ENCODE data around the gene TNS1.
A peak's percentile ranks its signal among the peaks of the same experiment; 100 is the strongest.

TNS1 gene

DNA sequence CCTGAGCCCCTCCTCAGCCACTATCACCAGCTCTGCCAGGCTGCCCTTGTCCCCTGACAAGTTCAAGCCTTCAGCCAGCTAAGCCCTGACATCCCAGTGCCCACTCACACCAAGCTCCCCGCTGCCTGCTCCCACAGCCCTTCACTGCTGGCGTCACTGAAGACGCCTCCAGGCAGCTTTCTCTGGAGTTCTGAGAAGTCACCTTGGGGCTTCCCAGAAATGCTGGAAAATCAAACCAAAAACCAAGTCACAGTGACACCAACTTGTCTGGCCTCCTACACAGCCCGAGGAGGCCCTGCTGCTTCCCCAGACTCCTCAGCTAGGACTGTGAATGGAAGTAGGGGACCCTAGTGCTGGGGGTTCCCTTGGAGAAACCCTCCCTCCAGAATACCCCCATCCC, 2.2 kb upstream of the TNS1 start:
- DNase-seq (ENCODE audit: low spot score in 2 of 2): no peak
- in situ Hi-C loops (cut with MboI; ENCODE audit: low sequenced_read_pairs): no loop called here
- Histone ChIP-seq H3K4me3 (no peak overlapping the region), H3K9me3 (no peaks in the 10 kb centered on the region), H3K4me1 (no peaks in the 10 kb centered on the region), H3K27me3 (ENCODE audit: low read depth) (0 out of 2 replicates have a peak, but pooled peaks cover 3% of the 10 kb centered on the region), H3K36me3 (replicated peaks) (no peaks in the 10 kb centered on the region)

GRCh38 chr2:218003981-218004419, 1.2 kb upstream of the TNS1 start:
- H3K36me3 ChIP-seq (replicated peaks): no peaks in the 10 kb centered on the region
- H3K4me1 ChIP-seq: no peaks in the 10 kb centered on the region
- H3K27me3 ChIP-seq (ENCODE audit: low read depth): 0 out of 2 replicates have a peak, but pooled peaks cover 2% of the 10 kb centered on the region
- in situ Hi-C loops (cut with MboI; ENCODE audit: low sequenced_read_pairs): no loop called here
- H3K4me3 ChIP-seq: no peak overlapping the region
- H3K9me3 ChIP-seq: no peaks in the 10 kb centered on the region
- DNase-seq (ENCODE audit: low spot score in 2 of 2): no peak

- no peaks in the 10 kb centered on the region for H3K36me3 ChIP-seq (replicated peaks)
- DNase-seq (ENCODE audit: low spot score in 2 of 2): no peak
- no peak overlapping the region for H3K4me3 ChIP-seq
- H3K4me1 ChIP-seq: no peaks in the 10 kb centered on the region
- in situ Hi-C loops (cut with MboI; ENCODE audit: low sequenced_read_pairs): no loop called here
- H3K27me3 ChIP-seq (ENCODE audit: low read depth): no peaks in the 10 kb centered on the region
- H3K9me3 ChIP-seq: no peaks in the 10 kb centered on the region
These were observed 618 bp upstream of the TNS1 start for GRCh38 chr2:218003281-218003944.

GRCh38 chr2:218002143-218002844, 501 bp downstream of the TNS1 start:
- H3K4me3 ChIP-seq: no peak overlapping the region
- in situ Hi-C loops (cut with MboI; ENCODE audit: low sequenced_read_pairs): no loop called here

DNA sequence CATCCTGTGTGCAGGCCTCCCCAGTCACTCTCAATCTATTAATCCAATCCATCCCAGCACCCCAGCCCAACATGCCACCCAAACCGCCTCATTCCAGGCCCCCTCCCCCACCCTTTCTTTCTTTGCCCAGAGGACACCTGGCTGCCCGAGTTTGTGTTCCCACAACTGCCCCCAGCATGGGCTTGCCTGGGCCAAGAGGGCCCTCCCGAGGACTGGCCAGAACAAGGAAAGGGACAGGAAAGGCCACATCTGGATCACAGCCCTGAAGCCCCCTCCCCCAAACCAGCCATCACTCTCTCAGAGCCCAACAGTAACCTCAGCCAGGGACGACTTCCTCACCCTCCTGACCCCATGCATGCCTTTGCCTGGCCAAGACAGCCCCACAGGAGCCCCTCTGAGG, 1.2 kb downstream of the TNS1 start:
- Histone ChIP-seq H3K4me3 (no peak overlapping the region), H3K4me1 (no peaks in the 10 kb centered on the region), H3K27me3 (ENCODE audit: low read depth) (no peaks in the 10 kb centered on the region), H3K9me3 (no peaks in the 10 kb centered on the region), H3K36me3 (replicated peaks) (no peaks in the 10 kb centered on the region)
- in situ Hi-C loops (cut with MboI; ENCODE audit: low sequenced_read_pairs): no loop called here
- DNase-seq (ENCODE audit: low spot score in 2 of 2): no peak

More at GRCh38 chr2:218002143-218002844, 501 bp downstream of the TNS1 start:
- Histone ChIP-seq H3K4me1 (no peaks in the 10 kb centered on the region), H3K36me3 (replicated peaks) (no peaks in the 10 kb centered on the region), H3K9me3 (no peaks in the 10 kb centered on the region), H3K27me3 (ENCODE audit: low read depth) (no peaks in the 10 kb centered on the region)
- no peak for DNase-seq (ENCODE audit: low spot score in 2 of 2)

DNA sequence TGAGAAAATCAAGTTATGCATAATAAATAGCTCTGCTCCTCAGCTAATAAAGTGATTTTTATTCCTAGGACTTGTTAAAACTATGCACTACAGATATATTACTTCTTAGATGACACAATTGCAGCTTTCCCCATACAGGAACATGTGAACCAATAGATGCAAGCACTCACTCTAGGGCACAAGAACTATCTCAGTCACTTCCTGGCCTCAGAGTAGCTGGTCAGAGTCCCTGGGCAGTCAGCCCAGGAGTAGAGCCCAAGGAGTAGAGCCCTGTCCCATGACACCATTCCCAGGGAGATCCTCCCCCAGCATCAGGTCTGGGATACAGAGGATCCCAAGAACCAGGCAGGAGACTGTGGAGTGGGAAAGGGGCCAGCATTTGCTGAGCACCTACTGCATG, 2.7 kb downstream of the TNS1 start:
- no peaks in the 10 kb centered on the region for H3K36me3 ChIP-seq (replicated peaks)
- H3K4me3 ChIP-seq: no peak overlapping the region
- no peaks in the 10 kb centered on the region for H3K4me1 ChIP-seq
- no peaks in the 10 kb centered on the region for H3K9me3 ChIP-seq
- in situ Hi-C loops (cut with MboI; ENCODE audit: low sequenced_read_pairs): no loop called here
- DNase-seq (ENCODE audit: low spot score in 2 of 2): no peak
- no peaks in the 10 kb centered on the region for H3K27me3 ChIP-seq (ENCODE audit: low read depth)

- in situ Hi-C loops (cut with MboI; ENCODE audit: low sequenced_read_pairs): no loop called here
- Histone ChIP-seq H3K4me1 (no peaks in the 10 kb centered on the region), H3K36me3 (replicated peaks) (no peaks in the 10 kb centered on the region), H3K4me3 (no peak overlapping the region), H3K27me3 (ENCODE audit: low read depth) (no peaks in the 10 kb centered on the region), H3K9me3 (no peaks in the 10 kb centered on the region)
- no peak for DNase-seq (ENCODE audit: low spot score in 2 of 2)
These were observed 3.2 kb downstream of the TNS1 start for GRCh38 chr2:217999595-217999959.

DNA sequence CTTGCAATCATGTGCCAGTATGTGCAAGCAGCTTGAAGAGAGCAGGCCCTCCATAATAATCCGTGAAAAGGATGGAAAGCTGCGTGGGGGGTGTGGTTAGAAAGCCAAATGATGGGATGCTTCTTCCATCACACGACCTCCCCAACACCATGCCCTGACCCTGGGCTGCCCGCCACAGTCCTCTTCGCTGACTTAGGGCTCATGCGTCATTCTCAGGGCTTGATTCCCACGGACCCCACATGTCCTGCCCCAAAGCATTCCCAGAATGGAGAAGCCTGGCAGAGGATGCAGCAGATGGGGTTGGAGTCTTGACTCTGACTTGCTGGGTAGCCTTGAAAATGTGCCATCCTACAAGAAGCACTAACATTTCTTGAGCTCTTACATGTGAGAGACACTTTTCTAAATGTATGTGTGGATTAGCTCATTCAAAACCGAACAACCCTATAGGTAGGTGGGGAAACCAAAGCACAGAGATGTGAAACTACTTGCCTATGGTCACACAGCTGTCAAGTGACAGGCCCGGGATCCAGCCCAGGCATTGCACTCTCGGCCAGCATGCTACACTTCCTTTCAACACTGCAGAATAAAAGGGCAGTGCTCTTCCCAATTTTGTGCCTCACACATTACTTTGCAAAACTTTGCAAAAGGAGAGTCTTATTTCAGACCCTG, 3.7 kb downstream of the TNS1 start:
- Histone ChIP-seq H3K4me3 (no peak overlapping the region), H3K9me3 (no peaks in the 10 kb centered on the region), H3K36me3 (replicated peaks) (no peaks in the 10 kb centered on the region), H3K27me3 (ENCODE audit: low read depth) (no peaks in the 10 kb centered on the region), H3K4me1 (no peaks in the 10 kb centered on the region)
- in situ Hi-C loops (cut with MboI; ENCODE audit: low sequenced_read_pairs): no loop called here
- no peak for DNase-seq (ENCODE audit: low spot score in 2 of 2)

DNA sequence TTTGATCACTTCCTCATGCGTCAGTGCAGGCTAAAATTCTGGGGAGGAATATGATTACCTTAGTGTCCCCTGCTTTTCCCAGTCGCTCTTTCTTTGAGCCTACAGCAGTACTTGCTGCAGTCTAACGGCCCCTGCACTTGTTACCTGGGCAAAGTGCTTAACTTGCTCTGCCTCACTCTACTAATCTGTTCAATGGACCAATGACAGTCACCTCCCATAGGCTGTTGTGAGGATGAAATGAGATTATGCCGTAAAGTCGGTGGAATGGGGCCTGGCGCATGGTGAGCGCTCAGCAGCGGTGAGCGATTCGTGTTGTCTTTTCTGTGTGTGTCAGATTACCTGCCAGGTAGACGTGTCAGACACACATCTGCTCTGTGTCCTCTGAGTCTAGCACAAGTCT, 5.3 kb downstream of the TNS1 start:
- no peaks in the 10 kb centered on the region for H3K36me3 ChIP-seq (replicated peaks)
- no peak for DNase-seq (ENCODE audit: low spot score in 2 of 2)
- H3K27me3 ChIP-seq (ENCODE audit: low read depth): no peaks in the 10 kb centered on the region
- H3K4me3 ChIP-seq: no peak overlapping the region
- no peaks in the 10 kb centered on the region for H3K4me1 ChIP-seq
- no peaks in the 10 kb centered on the region for H3K9me3 ChIP-seq
- in situ Hi-C loops (cut with MboI; ENCODE audit: low sequenced_read_pairs): no loop called here

DNA sequence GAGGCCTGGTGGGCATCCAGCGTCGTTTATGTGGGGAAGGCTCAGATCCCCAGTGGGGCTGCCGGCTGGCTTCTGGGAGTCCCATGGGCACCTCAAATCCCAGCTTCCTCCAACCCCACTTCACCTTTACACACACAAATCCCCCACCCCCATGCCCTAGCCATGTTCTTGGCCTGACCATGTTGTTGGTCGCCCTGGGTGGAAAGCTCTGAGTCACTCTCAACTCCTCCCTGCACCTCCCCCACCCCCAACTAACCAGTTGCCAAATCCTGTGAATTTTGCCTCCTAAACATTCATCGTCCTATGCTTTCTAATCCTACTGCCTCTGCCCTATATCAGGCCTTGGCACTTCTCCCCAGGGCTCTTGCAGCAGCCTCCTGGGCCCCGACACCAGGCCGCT, 6.4 kb downstream of the TNS1 start:
- in situ Hi-C loops (cut with MboI; ENCODE audit: low sequenced_read_pairs): no loop called here
- H3K36me3 ChIP-seq (replicated peaks): no peaks in the 10 kb centered on the region
- no peaks in the 10 kb centered on the region for H3K27me3 ChIP-seq (ENCODE audit: low read depth)
- no peaks in the 10 kb centered on the region for H3K9me3 ChIP-seq
- DNase-seq (ENCODE audit: low spot score in 2 of 2): no peak
- no peak overlapping the region for H3K4me3 ChIP-seq
- no peaks in the 10 kb centered on the region for H3K4me1 ChIP-seq

DNA sequence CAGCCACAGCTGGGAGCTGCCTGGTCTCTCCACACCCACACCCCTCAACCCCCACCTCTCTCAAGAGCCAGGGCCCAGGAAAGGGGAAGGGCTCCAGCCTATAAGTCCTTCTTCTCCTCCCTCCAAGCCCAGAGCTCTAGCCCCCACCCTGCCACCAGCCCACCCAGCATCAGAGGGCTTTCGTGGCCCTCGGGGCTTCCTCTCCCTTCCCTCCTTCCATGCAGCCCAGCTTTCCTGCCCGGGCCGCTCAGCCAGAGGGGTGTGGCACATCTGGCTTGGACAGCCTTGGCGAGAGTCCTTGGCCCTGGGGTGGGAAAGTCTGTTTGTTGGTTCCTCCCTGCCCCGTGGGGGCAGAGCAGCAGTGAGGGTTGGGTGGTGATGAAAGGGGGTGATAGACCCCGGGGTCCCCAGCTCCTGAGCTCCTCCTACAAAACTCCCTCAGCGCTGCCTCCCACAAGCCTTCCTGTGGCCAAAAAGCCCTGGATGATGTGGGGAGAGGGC, 7.0 kb downstream of the TNS1 start:
- no peaks in the 10 kb centered on the region for H3K4me1 ChIP-seq
- in situ Hi-C loops (cut with MboI; ENCODE audit: low sequenced_read_pairs): no loop called here
- H3K36me3 ChIP-seq (replicated peaks): no peaks in the 10 kb centered on the region
- H3K4me3 ChIP-seq: no peak overlapping the region
- DNase-seq (ENCODE audit: low spot score in 2 of 2): no peak
- H3K9me3 ChIP-seq: no peaks in the 10 kb centered on the region
- no peaks in the 10 kb centered on the region for H3K27me3 ChIP-seq (ENCODE audit: low read depth)

- in situ Hi-C loops (cut with MboI; ENCODE audit: low sequenced_read_pairs): no loop called here
- Histone ChIP-seq H3K9me3 (no peaks in the 10 kb centered on the region), H3K4me1 (no peaks in the 10 kb centered on the region), H3K4me3 (no peak overlapping the region), H3K27me3 (ENCODE audit: low read depth) (no peaks in the 10 kb centered on the region), H3K36me3 (replicated peaks) (no peaks in the 10 kb centered on the region)
- DNase-seq (ENCODE audit: low spot score in 2 of 2): no peak
These were observed 8.0 kb downstream of the TNS1 start for GRCh38 chr2:217994776-217995274.

DNA sequence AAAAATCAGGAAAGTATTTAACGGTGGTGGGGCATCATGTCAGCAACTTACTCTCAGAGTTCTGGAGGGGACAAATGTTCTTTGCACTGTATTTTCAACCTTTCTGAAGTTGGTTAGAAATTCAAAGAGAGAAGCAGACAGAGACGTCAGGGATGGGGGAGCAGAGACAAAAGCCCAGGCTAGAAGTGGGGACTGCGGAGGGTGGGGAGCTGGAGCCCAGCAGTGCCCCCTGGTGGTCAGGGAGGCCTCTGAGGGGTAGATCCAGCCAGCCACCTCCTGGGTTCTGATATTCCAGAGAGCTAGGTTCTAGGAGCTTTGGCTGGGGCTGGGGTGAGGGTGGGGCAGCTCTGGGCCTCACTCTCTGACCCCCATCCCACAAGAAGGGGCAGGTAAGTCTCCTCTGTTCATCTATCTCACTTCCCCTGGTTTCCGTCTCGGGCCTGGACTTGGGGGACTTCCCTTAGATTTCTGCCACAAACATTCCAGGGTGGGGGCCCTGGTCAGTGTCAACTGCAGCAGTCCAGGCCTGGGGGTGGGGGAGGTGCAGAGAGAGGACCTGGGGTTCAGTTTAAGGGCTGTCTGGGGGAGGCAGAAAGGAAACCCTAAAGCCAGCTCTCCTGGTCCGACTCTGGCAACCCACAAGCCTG, 8.9 kb downstream of the TNS1 start:
- Histone ChIP-seq H3K4me3 (no peak overlapping the region), H3K4me1 (no peaks in the 10 kb centered on the region), H3K9me3 (no peaks in the 10 kb centered on the region), H3K27me3 (ENCODE audit: low read depth) (no peaks in the 10 kb centered on the region), H3K36me3 (replicated peaks) (no peaks in the 10 kb centered on the region)
- DNase-seq (ENCODE audit: low spot score in 2 of 2): peak in 1 of 2 experiments; percentile 81
- in situ Hi-C loops (cut with MboI; ENCODE audit: low sequenced_read_pairs): no loop called here
